ENCODE results near the gene DOCK10.
A peak's percentile ranks its signal among the peaks of the same experiment; 100 is the strongest.

Gene DOCK10

DNA sequence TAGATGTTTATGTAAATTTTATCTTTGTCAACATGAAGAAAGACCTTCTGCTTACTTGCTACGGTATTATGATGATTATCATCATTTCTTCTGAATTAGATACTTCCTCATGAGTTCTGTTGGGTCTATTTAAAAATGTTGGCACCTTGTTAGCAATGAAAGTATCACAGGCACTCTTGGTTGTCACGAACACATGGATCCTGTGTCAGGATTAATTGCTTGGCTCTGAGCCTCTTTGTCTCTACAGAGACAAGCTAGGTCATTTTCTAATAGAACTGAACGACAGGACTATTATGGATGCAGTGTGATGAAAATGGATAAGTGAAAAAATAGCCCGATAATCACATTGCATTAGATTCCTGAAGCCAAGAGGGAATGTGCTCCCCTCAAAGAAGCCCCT, 110.3 kb downstream of the DOCK10 start:
- TF ChIP-seq CTCF (IDR thresholded peaks at IDR 0.05; ENCODE audit: insufficient read depth, low read depth, low read length, missing control alignments) = no peak
- no peak overlapping the region for H3K4me3 ChIP-seq (ENCODE audit: low read length)
- no peak for DNase-seq (ENCODE audit: low read depth)

- H3K4me3 ChIP-seq (ENCODE audit: low read length) = no peak overlapping the region
- DNase-seq (ENCODE audit: low read depth) = no peak
- no peak for TF ChIP-seq CTCF (IDR thresholded peaks at IDR 0.05; ENCODE audit: insufficient read depth, low read depth, low read length, missing control alignments)
Measured at GRCh38 chr2:224930990-224931389, 111.3 kb downstream of the DOCK10 start.

GRCh38 chr2:224930124-224930523, 112.1 kb downstream of the DOCK10 start:
- no peak overlapping the region for H3K4me3 ChIP-seq (ENCODE audit: low read length)
- no peak for TF ChIP-seq CTCF (IDR thresholded peaks at IDR 0.05; ENCODE audit: insufficient read depth, low read depth, low read length, missing control alignments)
- DNase-seq (ENCODE audit: low read depth) = no peak

GRCh38 chr2:224929512-224929911, 112.8 kb downstream of the DOCK10 start:
- TF ChIP-seq CTCF (IDR thresholded peaks at IDR 0.05; ENCODE audit: insufficient read depth, low read depth, low read length, missing control alignments) = no peak
- H3K4me3 ChIP-seq (ENCODE audit: low read length) = no peak overlapping the region
- DNase-seq (ENCODE audit: low read depth) = no peak

DNA sequence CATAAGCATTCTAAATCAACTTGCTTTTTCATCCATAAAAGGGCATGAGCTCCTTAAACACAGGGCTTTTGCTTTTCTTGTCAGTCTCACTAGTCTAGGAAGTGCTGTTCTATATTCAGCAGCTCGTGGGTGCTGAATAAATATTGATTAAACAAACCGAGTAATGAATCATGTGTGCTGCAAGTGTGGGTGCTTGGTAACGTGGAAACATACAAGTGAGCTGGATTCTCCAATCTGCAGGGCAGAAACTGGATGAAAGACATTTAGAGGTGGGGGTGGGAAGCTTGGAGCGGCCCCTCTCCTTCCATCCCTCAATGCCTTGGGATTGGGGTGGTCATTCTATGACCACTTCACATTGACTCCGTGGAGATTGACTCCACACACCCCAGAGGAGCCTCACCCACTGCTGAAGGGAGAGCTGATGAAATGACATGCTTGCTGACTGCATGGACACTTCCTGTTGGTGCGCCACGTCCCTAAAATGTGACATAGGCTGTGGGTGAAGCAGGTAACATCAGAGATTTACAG, 114.6 kb downstream of the DOCK10 start:
- no peak overlapping the region for H3K4me3 ChIP-seq (ENCODE audit: low read length)
- no peak for TF ChIP-seq CTCF (IDR thresholded peaks at IDR 0.05; ENCODE audit: insufficient read depth, low read depth, low read length, missing control alignments)
- DNase-seq (ENCODE audit: low read depth) = peak; percentile 59

DNA sequence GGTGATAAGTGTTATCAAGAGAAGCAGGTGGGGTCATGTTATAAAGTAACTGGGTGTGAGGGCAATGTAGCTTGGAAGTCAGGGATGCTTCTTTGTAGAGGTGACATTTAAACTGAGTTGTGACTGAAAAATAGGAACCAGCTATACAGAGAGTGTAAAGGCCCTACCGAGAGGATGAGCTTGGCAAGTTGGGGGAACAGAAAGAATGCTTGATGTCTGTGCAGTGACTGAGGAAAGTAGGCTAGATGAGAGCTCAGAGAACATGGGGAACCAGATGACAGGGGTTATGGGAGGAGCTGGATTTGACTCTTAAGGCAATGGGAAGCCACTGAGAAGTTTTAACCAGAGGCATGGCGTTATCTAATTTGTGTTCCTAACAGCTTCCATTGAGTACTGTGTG, 115.3 kb downstream of the DOCK10 start:
- no peak for DNase-seq (ENCODE audit: low read depth)
- no peak overlapping the region for H3K4me3 ChIP-seq (ENCODE audit: low read length)

More for the DNA sequence above, 115.3 kb downstream of the DOCK10 start:
- TF ChIP-seq CTCF (IDR thresholded peaks at IDR 0.05; ENCODE audit: insufficient read depth, low read depth, low read length, missing control alignments) = no peak

All from epithelial cell of esophagus (primary cell).